ENCODE measurements around the gene PTPN4. TPM values are rescaled to one million over a fixed set of nuclear protein-coding genes. Genes with fewer than 3 reads are reported as not detected.

PTPN4 gene
- total and polyA plus RNA-seq, 2 donors from 2014 or later, result 7.4 to 46.4 TPM

- H3K36me3 ChIP-seq (ENCODE audit: control insufficient read depth in 2 of 3, insufficient read depth in 3 of 3, low read length in 3 of 3), result no peaks in the 10 kb centered on the region
- TF ChIP-seq CTCF (IDR thresholded peaks at IDR 0.05; ENCODE audit: borderline replicate concordance, extremely low read depth, insufficient read depth), result no peak
- FAIRE-seq (no peak), DNase-seq (no peak)
- no peak overlapping the region for H3K27ac ChIP-seq (ENCODE audit: low read depth in 2 of 2, low read length in 2 of 2)
- no peak overlapping the region for H3K4me3 ChIP-seq (ENCODE audit: low read length in 3 of 3)
- H3K9ac ChIP-seq (ENCODE audit: low read length in 3 of 3), result no peak overlapping the region
- no peaks in the 10 kb centered on the region for H3K27me3 ChIP-seq (ENCODE audit: control insufficient read depth, insufficient read depth, low read length)
- intact Hi-C loops (cut with DNase I), result no loop called here
- H3K4me1 ChIP-seq (ENCODE audit: control insufficient read depth in 2 of 3, insufficient read depth in 2 of 3, low read depth in 1 of 3, low read length in 3 of 3), result no peaks in the 10 kb centered on the region
- no peaks in the 10 kb centered on the region for H3K9me3 ChIP-seq (ENCODE audit: control insufficient read depth in 2 of 3, insufficient read depth in 1 of 3, low read length in 3 of 3)
Measured at GRCh38 chr2:119837350-119837749, 77.6 kb downstream of the PTPN4 start.

GRCh38 chr2:119837759-119838158 lies 78.0 kb downstream of the PTPN4 start:
- Histone ChIP-seq H3K9me3 (ENCODE audit: control insufficient read depth in 2 of 3, insufficient read depth in 1 of 3, low read length in 3 of 3) (no peaks in the 10 kb centered on the region), H3K9ac (ENCODE audit: low read length in 3 of 3) (no peak overlapping the region), H3K36me3 (ENCODE audit: control insufficient read depth in 2 of 3, insufficient read depth in 3 of 3, low read length in 3 of 3) (no peaks in the 10 kb centered on the region), H3K27me3 (ENCODE audit: control insufficient read depth, insufficient read depth, low read length) (no peaks in the 10 kb centered on the region), H3K4me3 (ENCODE audit: low read length in 3 of 3) (no peak overlapping the region), H3K4me1 (ENCODE audit: control insufficient read depth in 2 of 3, insufficient read depth in 2 of 3, low read depth in 1 of 3, low read length in 3 of 3) (no peaks in the 10 kb centered on the region), H3K27ac (ENCODE audit: low read depth in 2 of 2, low read length in 2 of 2) (no peak overlapping the region)
- DNase-seq (peak in 2 of 5 donors; percentile 24 to 75), FAIRE-seq (no peak)
- intact Hi-C loops (cut with DNase I), result no loop called here
- TF ChIP-seq CTCF (IDR thresholded peaks at IDR 0.05; ENCODE audit: borderline replicate concordance, extremely low read depth, insufficient read depth), result no peak

DNA sequence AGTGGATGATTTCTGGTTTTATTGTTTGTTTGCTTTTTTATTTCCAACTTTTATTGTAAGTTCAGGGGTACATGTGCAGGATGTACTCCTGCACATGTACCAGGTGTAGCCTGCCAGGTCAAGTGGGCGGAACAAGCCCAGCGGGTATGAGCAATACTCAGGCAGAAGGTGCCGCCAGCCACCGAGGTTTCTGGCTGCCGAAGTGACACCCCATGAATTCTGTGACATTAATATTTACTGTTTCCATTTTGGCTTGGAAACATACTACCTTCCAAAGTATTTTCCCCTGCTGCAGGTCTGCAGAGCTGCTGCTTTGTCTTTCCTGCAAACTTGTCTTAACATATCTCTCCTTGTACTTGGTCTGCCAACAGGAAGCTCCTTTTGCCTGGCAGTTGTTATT lies 78.5 kb downstream of the PTPN4 start:
- TF ChIP-seq CTCF (IDR thresholded peaks at IDR 0.05; ENCODE audit: borderline replicate concordance, extremely low read depth, insufficient read depth), result no peak
- Histone ChIP-seq H3K9me3 (ENCODE audit: control insufficient read depth in 2 of 3, insufficient read depth in 1 of 3, low read length in 3 of 3) (no peaks in the 10 kb centered on the region), H3K4me1 (ENCODE audit: control insufficient read depth in 2 of 3, insufficient read depth in 2 of 3, low read depth in 1 of 3, low read length in 3 of 3) (no peaks in the 10 kb centered on the region), H3K36me3 (ENCODE audit: control insufficient read depth in 2 of 3, insufficient read depth in 3 of 3, low read length in 3 of 3) (no peaks in the 10 kb centered on the region), H3K9ac (ENCODE audit: low read length in 3 of 3) (no peak overlapping the region), H3K27me3 (ENCODE audit: control insufficient read depth, insufficient read depth, low read length) (no peaks in the 10 kb centered on the region), H3K4me3 (ENCODE audit: low read length in 3 of 3) (no peak overlapping the region), H3K27ac (ENCODE audit: low read depth in 2 of 2, low read length in 2 of 2) (no peak overlapping the region)
- intact Hi-C loops (cut with DNase I), result no loop called here
- FAIRE-seq (no peak), DNase-seq (no peak)

DNA sequence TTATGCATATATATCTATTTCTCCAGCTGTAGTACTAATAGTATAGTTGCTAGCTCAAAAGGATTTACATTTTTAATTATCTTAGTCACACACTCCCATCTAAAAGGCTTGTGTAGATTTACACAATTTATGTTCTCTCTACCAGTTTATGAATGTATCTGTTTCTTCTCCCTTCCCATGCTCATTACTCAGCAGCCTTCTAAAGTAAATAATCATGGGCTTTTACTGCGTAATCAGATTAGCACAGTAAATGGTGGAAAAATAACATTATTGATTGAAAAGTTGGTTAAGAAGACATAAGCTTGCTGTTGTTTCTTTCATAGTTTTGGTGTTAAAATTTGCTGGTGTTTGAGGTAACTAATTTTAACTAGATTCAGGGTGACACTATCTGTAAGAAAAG lies 81.8 kb downstream of the PTPN4 start:
- Histone ChIP-seq H3K27me3 (ENCODE audit: control insufficient read depth, insufficient read depth, low read length) (no peaks in the 10 kb centered on the region), H3K4me1 (ENCODE audit: control insufficient read depth in 2 of 3, insufficient read depth in 2 of 3, low read depth in 1 of 3, low read length in 3 of 3) (no peaks in the 10 kb centered on the region), H3K9me3 (ENCODE audit: control insufficient read depth in 2 of 3, insufficient read depth in 1 of 3, low read length in 3 of 3) (no peaks in the 10 kb centered on the region), H3K4me3 (ENCODE audit: low read length in 3 of 3) (no peak overlapping the region), H3K27ac (ENCODE audit: low read depth in 2 of 2, low read length in 2 of 2) (no peak overlapping the region), H3K36me3 (ENCODE audit: control insufficient read depth in 2 of 3, insufficient read depth in 3 of 3, low read length in 3 of 3) (no peaks in the 10 kb centered on the region), H3K9ac (ENCODE audit: low read length in 3 of 3) (no peak overlapping the region)
- no peak for FAIRE-seq
- DNase-seq, result no peak
- intact Hi-C loops (cut with DNase I), result no loop called here
- no peak for TF ChIP-seq CTCF (IDR thresholded peaks at IDR 0.05; ENCODE audit: borderline replicate concordance, extremely low read depth, insufficient read depth)

Data from kidney (tissue), 14 donors.